Esophagus muscularis mucosa (tissue), 4 donors: ENCODE measurements around the gene IQGAP2. TPM values are rescaled to one million over a fixed set of nuclear protein-coding genes. Genes with fewer than 3 reads are reported as not detected.
A peak's percentile ranks its signal among the peaks of the same experiment; 100 is the strongest.

Experiments
- DNase-seq: peaks from one replicate; pipeline ENCODE4 v3.0.0-alpha.2; 2017; ENCODE audit errors: extremely low spot score
- H3K27ac ChIP-seq, 4 donors: fragments of 200-600 bp; sonication (generic); replicated peaks in 1 of 4; 1 replicate in 3 of 4; 2 replicates in 1 of 4; pipeline ENCODE4 v1.5.1; 2016 to 2019; ENCODE audit warnings: mild to moderate bottlenecking in 1 of 4
- H3K27me3 ChIP-seq, 4 donors: fragments of 200-600 bp; sonication (generic); one replicate each; pipeline versions ENCODE4 v1.5.1 to v1.6.0; 2016 to 2019
- H3K36me3 ChIP-seq, 4 donors: fragments of 200-600 bp; sonication (generic); one replicate each; pipeline ENCODE4 v1.5.1; 2016 to 2019
- H3K4me1 ChIP-seq, 4 donors: fragments of 200-600 bp; sonication (generic); one replicate each; pipeline ENCODE4 v1.5.1; 2016 to 2019
- H3K4me3 ChIP-seq, 4 donors: fragments of 200-600 bp; sonication (generic); 1 replicate in 2 of 4; 2 replicates in 2 of 4; pipeline ENCODE4 v1.5.1; 2016 to 2019; ENCODE audit warnings: mild to moderate bottlenecking in 4 of 4, moderate library complexity in 1 of 4
- H3K9me3 ChIP-seq, 4 donors: fragments of 200-600 bp; sonication (generic); 1 replicate in 3 of 4; 2 replicates in 1 of 4; pipeline ENCODE4 v1.5.1; 2016 to 2019
- EP300 ChIP-seq: sonication (generic); formaldehyde crosslinking; IDR thresholded peaks from one replicate; pipeline ENCODE4 v1.6.1; 2017; ENCODE audit warnings: antibody characterized with exemption
- POLR2A ChIP-seq: fragments of 450-650 bp; IDR thresholded peaks from one replicate; pipeline ENCODE4 v1.6.1; 2017; ENCODE audit warnings: antibody characterized with exemption, moderate library complexity, mild to moderate bottlenecking, low read depth
- POLR2AphosphoS5 ChIP-seq, 2 donors: sonication (generic); formaldehyde crosslinking; IDR thresholded peaks; one replicate each; pipeline ENCODE4 v1.6.1; 2017; ENCODE audit warnings: antibody characterized with exemption in 2 of 2
- WGBS: methylation state at CpG from one replicate; pipeline ENCODE4 v1.1.5; 2018; 5-methylcytosine and 5-hydroxymethylcytosine counted together
- intact Hi-C: fragments of 100-400 bp; cut with DNase I; formaldehyde crosslinking; loops from one replicate; pipeline ENCODE4 v1.15.1; 2023
- total RNA-seq, 4 donors: library from RNA; depleted of rRNA; stranded (reverse); fragments of >200 nt; gene quantifications; one replicate each; pipeline versions ENCODE4 v1.1.0 to v1.2.1, GENCODE V29; 2016
- TF ChIP-seq, protein P1 (sequence below), 3 experiments: fragments of 200-600 bp in 2 of 3; fragments of 450-650 bp in 1 of 3; sonication (generic) in 2 of 3; IDR thresholded peaks; one replicate each; pipeline ENCODE4 v1.5.1; 2017 to 2019; ENCODE audit warnings: antibody characterized with exemption in 3 of 3, mild to moderate bottlenecking in 2 of 3, moderate library complexity in 1 of 3

The IQGAP2 gene
- total RNA-seq, 4 donors from 2014 or later, result 14.9 to 30.7 (median 20.8) TPM

DNA sequence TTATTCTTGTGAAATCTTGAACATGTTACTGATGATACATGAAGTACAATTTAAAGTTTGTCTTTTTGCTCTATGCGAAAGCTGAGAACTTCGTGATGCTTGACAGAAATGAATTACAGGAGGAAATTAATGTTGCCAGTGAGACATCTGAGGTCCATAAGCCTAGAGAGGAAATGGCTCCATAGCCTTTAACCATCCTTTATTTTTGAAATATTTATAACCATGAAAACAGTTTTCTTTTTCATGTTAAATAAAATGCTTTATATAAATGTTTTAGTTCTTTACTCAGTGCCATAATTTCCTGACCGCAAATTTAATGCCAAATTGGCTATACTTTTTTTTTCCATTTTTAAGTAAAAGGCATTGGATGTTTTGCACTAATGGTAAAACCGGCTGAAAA is 191.0 kb downstream of the IQGAP2 start:
- intact Hi-C loops, result no loop called here
- no peak for DNase-seq
- 80% methylated on average over 4 of the region's 4 CpGs for WGBS
- H3K4me1 ChIP-seq, result no peaks in the 10 kb centered on the region
- no peak for TF ChIP-seq POLR2AphosphoS5 (IDR thresholded peaks at IDR 0.05)
- no peak for TF ChIP-seq POLR2A
- TF ChIP-seq, protein P1, sequence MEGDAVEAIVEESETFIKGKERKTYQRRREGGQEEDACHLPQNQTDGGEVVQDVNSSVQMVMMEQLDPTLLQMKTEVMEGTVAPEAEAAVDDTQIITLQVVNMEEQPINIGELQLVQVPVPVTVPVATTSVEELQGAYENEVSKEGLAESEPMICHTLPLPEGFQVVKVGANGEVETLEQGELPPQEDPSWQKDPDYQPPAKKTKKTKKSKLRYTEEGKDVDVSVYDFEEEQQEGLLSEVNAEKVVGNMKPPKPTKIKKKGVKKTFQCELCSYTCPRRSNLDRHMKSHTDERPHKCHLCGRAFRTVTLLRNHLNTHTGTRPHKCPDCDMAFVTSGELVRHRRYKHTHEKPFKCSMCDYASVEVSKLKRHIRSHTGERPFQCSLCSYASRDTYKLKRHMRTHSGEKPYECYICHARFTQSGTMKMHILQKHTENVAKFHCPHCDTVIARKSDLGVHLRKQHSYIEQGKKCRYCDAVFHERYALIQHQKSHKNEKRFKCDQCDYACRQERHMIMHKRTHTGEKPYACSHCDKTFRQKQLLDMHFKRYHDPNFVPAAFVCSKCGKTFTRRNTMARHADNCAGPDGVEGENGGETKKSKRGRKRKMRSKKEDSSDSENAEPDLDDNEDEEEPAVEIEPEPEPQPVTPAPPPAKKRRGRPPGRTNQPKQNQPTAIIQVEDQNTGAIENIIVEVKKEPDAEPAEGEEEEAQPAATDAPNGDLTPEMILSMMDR (IDR thresholded peaks at IDR 0.05), result no peak
- no peak for TF ChIP-seq EP300
- H3K9me3 ChIP-seq, result no peaks in the 10 kb centered on the region
- H3K27ac ChIP-seq, result no peak overlapping the region
- H3K4me3 ChIP-seq, result no peak overlapping the region
- no peaks in the 10 kb centered on the region for H3K36me3 ChIP-seq
- H3K27me3 ChIP-seq, result no peaks in the 10 kb centered on the region

DNA sequence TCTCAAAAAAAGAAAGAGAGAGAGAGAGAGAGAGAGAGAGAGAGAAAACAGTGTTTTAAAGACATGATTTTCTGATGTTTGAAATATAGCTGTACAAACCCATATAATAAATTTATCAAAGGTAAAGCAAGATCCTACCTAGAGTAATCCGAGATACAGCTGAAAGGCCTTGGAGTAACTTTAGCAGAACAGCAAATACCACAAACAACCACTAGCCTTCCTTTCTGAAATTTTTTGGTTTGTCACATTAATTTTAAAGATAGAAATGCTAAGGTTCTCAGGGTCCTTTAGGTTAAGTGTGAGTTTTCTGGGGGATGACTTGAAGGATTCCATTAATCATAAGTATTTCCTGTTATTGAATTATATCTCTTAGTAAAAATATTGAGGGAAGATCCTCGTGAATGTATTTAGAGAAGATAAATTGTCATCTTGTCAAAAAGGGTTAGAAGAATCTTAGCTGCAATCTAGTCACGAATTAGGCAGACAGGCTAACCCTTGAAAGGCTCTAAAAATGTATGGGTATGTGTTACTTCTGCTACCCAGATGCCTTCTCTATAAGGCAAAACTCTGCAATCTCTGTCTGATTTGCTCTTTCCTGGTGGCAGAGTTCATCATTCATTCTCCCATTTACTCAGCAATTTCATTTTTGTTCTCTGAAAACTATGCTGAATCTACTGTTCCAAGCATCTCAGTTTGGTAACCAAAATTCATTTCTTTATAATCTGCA is 192.8 kb downstream of the IQGAP2 start:
- H3K27me3 ChIP-seq, result no peaks in the 10 kb centered on the region
- no peaks in the 10 kb centered on the region for H3K36me3 ChIP-seq
- no peaks in the 10 kb centered on the region for H3K4me1 ChIP-seq
- WGBS, result 78% methylated on average over 3 of the region's 3 CpGs
- no peak for DNase-seq
- H3K9me3 ChIP-seq, result no peaks in the 10 kb centered on the region
- TF ChIP-seq, protein P1 (IDR thresholded peaks at IDR 0.05), result no peak
- TF ChIP-seq EP300 (no peak), POLR2AphosphoS5 (IDR thresholded peaks at IDR 0.05) (no peak), POLR2A (no peak)
- no peak overlapping the region for H3K27ac ChIP-seq
- intact Hi-C loops, result no loop called here
- H3K4me3 ChIP-seq, result no peak overlapping the region

DNA sequence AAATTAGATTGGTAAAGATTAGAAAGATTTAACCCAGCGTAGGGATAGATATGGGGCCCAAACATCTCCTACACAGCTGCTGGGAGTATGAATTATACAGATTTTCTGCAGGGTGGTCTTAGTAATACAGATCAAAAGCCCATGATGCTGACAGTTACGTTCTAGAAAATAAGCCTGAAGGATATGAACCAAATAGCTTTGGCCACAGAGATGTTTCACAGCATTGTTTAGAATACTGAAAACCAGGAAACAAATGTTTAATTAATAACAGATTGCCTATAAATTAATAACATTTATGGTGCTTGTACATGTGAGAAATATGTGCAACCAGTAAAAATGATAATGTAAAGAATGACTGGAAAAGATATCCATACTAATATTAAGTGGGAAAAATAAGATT is 195.4 kb downstream of the IQGAP2 start:
- no peaks in the 10 kb centered on the region for H3K27me3 ChIP-seq
- no peaks in the 10 kb centered on the region for H3K36me3 ChIP-seq
- no peaks in the 10 kb centered on the region for H3K9me3 ChIP-seq
- H3K4me3 ChIP-seq, result no peak overlapping the region
- DNase-seq, result no peak
- intact Hi-C loops, result no loop called here
- H3K4me1 ChIP-seq, result no peaks in the 10 kb centered on the region
- H3K27ac ChIP-seq, result no peak overlapping the region
- WGBS, result 95% methylated on average over 2 of the region's 2 CpGs
- no peak for TF ChIP-seq EP300
- TF ChIP-seq, protein P1 (IDR thresholded peaks at IDR 0.05), result no peak
- no peak for TF ChIP-seq POLR2A
- TF ChIP-seq POLR2AphosphoS5 (IDR thresholded peaks at IDR 0.05), result no peak

DNA sequence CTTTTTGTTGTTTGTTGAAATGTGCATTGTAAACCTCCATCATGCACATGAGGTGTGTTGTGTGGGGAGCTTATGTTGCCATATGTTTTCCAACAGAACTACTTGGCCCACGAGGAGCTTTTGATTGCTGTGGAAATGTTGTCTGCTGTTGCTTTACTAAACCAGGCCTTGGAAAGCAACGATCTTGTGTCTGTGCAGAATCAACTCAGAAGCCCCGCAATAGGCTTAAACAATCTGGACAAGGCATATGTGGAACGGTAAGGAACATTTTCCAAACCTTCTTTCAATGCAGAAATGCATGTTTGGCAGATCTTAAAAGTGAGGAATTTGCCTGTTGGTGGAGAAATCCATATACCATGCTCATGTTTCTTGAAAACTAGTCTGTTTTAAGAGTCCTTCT is 197.6 kb downstream of the IQGAP2 start:
- intact Hi-C loops, result loop anchor here (5.0 to 10.0 kb wide), 2 partner anchors 177 to 484 kb away; partner anchors contain the start of gene ZBED3
- Histone ChIP-seq H3K27me3 (no peaks in the 10 kb centered on the region), H3K9me3 (no peaks in the 10 kb centered on the region), H3K27ac (no peak overlapping the region), H3K36me3 (no peaks in the 10 kb centered on the region), H3K4me1 (no peaks in the 10 kb centered on the region), H3K4me3 (no peak overlapping the region)
- TF ChIP-seq EP300, result no peak
- no peak for TF ChIP-seq POLR2A
- no peak for TF ChIP-seq POLR2AphosphoS5 (IDR thresholded peaks at IDR 0.05)
- TF ChIP-seq, protein P1 (IDR thresholded peaks at IDR 0.05), result no peak
- 92% methylated on average over 4 of the region's 4 CpGs for WGBS
- DNase-seq, result no peak

DNA sequence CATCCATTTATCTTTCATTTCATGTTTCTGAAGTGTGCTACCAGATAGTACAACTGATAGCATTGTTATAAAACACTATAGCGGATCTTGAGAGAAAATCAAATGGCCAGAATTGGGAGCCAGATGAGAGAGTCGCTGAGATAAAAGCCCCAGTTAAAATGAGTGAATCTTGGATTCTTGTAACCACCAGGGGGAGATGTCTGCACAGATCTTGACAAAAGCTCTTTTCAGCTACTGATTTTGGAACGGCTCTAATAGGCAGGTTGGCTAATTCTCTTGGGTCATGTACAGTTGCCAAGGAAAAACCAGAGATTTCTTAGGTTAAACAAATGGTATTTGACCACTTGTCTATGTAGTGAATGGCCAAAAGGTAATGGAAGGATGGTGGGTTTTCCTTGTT is 198.4 kb downstream of the IQGAP2 start:
- WGBS, result 25% methylated on average over 3 of the region's 3 CpGs
- no peak for TF ChIP-seq EP300
- TF ChIP-seq, protein P1 (IDR thresholded peaks at IDR 0.05), result peak; percentile 51 to 62 (median 56)
- no peak for TF ChIP-seq POLR2AphosphoS5 (IDR thresholded peaks at IDR 0.05)
- no peak for TF ChIP-seq POLR2A
- H3K9me3 ChIP-seq, result no peaks in the 10 kb centered on the region
- no peak overlapping the region for H3K4me3 ChIP-seq
- intact Hi-C loops, result loop anchor here (5.0 to 10.0 kb wide), 2 partner anchors 176 to 483 kb away; partner anchors contain the start of gene ZBED3
- no peak for DNase-seq
- no peaks in the 10 kb centered on the region for H3K36me3 ChIP-seq
- H3K27me3 ChIP-seq, result no peaks in the 10 kb centered on the region
- H3K4me1 ChIP-seq, result peaks cover 0 to under 1% (median 0%) of the 10 kb centered on the region in 4 donors
- no peak overlapping the region for H3K27ac ChIP-seq
